Measurements from ENCODE around the gene S100Z.

GRCh38 chr5:76863001-76863400, 13.2 kb downstream of the S100Z start:
- TF ChIP-seq POLR2A (IDR thresholded peaks at IDR 0.05; ENCODE audit: low read length) (no peak), GATA1 (IDR thresholded peaks at IDR 0.05; ENCODE audit: low read depth, low read length) (no peak)
